B cell (primary cell): Measurements from ENCODE around the gene CBLB. TPM values are rescaled to one million over a fixed set of nuclear protein-coding genes. Genes with fewer than 3 reads are reported as not detected.

Source experiments
- ATAC-seq: fragments of 200-7000 bp; cut with Tn5 transposase; one replicate; pipeline ENCODE4 v1.10.0; 2021; ENCODE audit warnings: low read depth, mild to moderate bottlenecking, moderate number of reproducible peaks, moderate library complexity
- CTCF ChIA-PET: fragments of 350-600 bp; sonication (Branson Sonifier 250); formaldehyde crosslinking; loops from one replicate; lab custom pipeline; 2021; ENCODE audit warnings: antibody characterized with exemption, inconsistent platforms; lab: Charles Lee
- POLR2A ChIA-PET: fragments of 350-600 bp; sonication (Branson Sonifier 250); formaldehyde crosslinking; loops from one replicate; lab custom pipeline; 2021; ENCODE audit warnings: antibody characterized with exemption; lab: Charles Lee
- DNase-seq: peaks from one replicate; pipeline ENCODE4 v3.0.0; 2013
- H2AFZ ChIP-seq: 2 replicates; pipeline ENCODE4 v1.6.1; 2012; ENCODE audit warnings: mild to moderate bottlenecking, low read depth, low read length; ENCODE audit not compliant: insufficient read depth, poor library complexity, severe bottlenecking
- H3K27ac ChIP-seq, 2 donors: 1 replicate in 1 of 2; 2 replicates in 1 of 2; pipeline ENCODE4 v1.5.1; 2012 to 2013; ENCODE audit warnings: low read length in 2 of 2, mild to moderate bottlenecking in 2 of 2, moderate library complexity in 1 of 2
- H3K27me3 ChIP-seq, 4 experiments: fragments of 200-600 bp in 1 of 4; sonication (generic) in 1 of 4; replicated peaks in 1 of 4; 1 replicate in 2 of 4; 2 replicates in 2 of 4; pipeline versions ENCODE4 v1.6.1 to v1.7.0; 2013 to 2016; ENCODE audit warnings: low read length in 3 of 4, mild to moderate bottlenecking in 2 of 4, mixed read lengths in 1 of 4, moderate library complexity in 1 of 4; ENCODE audit not compliant: insufficient read depth in 4 of 4, control insufficient read depth in 3 of 4; ENCODE audit errors: control extremely low read depth in 1 of 4
- H3K36me3 ChIP-seq, 2 experiments: replicated peaks in 1 of 2; 1 replicate in 1 of 2; 2 replicates in 1 of 2; pipeline versions ENCODE4 v1.6.1 to v1.7.1; 2013; ENCODE audit warnings: low read length in 1 of 2; ENCODE audit not compliant: insufficient read depth in 2 of 2, control insufficient read depth in 1 of 2; ENCODE audit errors: control extremely low read depth in 1 of 2, extremely low read depth in 1 of 2
- H3K4me1 ChIP-seq, 2 donors: fragments of 200-600 bp in 1 of 2; sonication (generic) in 1 of 2; 1 replicate in 1 of 2; 2 replicates in 1 of 2; pipeline versions ENCODE4 v1.5.1 to v1.6.1; 2013 to 2017; ENCODE audit warnings: low read length in 2 of 2; ENCODE audit not compliant: control insufficient read depth in 2 of 2, insufficient read depth in 2 of 2
- H3K4me2 ChIP-seq: replicated peaks from 2 replicates; pipeline ENCODE3; 2012; ENCODE audit warnings: mild to moderate bottlenecking, low read depth, low read length; ENCODE audit not compliant: poor library complexity, severe bottlenecking
- H3K4me3 ChIP-seq, 5 experiments: fragments of 200-600 bp in 1 of 5; sonication (generic) in 1 of 5; 1 replicate in 3 of 5; 2 replicates in 2 of 5; pipeline versions ENCODE4 v1.5.1 to v1.7.0; 2011 to 2016; ENCODE audit warnings: low read length in 4 of 5, mild to moderate bottlenecking in 4 of 5, low read depth in 2 of 5, control low read depth in 1 of 5, moderate library complexity in 1 of 5; ENCODE audit not compliant: insufficient read depth in 1 of 5; ENCODE audit errors: control extremely low read depth in 1 of 5, extremely low read depth in 1 of 5
- H3K79me2 ChIP-seq: fragments of 200-600 bp; sonication (generic); one replicate; pipeline ENCODE4 v1.6.0; 2016; ENCODE audit warnings: low read length; ENCODE audit not compliant: control insufficient read depth, insufficient read depth
- H3K9ac ChIP-seq: fragments of 200-600 bp; sonication (generic); 2 replicates; pipeline ENCODE4 v1.6.1; 2017; ENCODE audit warnings: mild to moderate bottlenecking, low read length, moderate library complexity
- H3K9me3 ChIP-seq, 3 donors: one replicate each; pipeline versions ENCODE4 v1.6.1 to v1.7.1; 2013; ENCODE audit warnings: low read length in 2 of 3; ENCODE audit not compliant: control insufficient read depth in 2 of 3, insufficient read depth in 1 of 3; ENCODE audit errors: control extremely low read depth in 1 of 3
- H4K20me1 ChIP-seq: 2 replicates; pipeline ENCODE4 v1.6.0; 2012; ENCODE audit warnings: mild to moderate bottlenecking, low read length; ENCODE audit not compliant: insufficient read depth, control insufficient read depth, poor library complexity, severe bottlenecking
- H3K27ac Mint-ChIP-seq: one replicate; pipeline ENCODE4 v1.8.0; 2021; ENCODE audit warnings: mixed read lengths
- H3K27me3 Mint-ChIP-seq: one replicate; pipeline ENCODE4 v1.8.0; 2021; ENCODE audit warnings: mixed read lengths
- H3K4me1 Mint-ChIP-seq: one replicate; pipeline ENCODE4 v1.8.0; 2021; ENCODE audit warnings: mixed read lengths
- H3K4me3 Mint-ChIP-seq: one replicate; pipeline ENCODE4 v1.8.0; 2021; ENCODE audit warnings: mixed read lengths
- H3K9me3 Mint-ChIP-seq: one replicate; pipeline ENCODE4 v1.8.0; 2022; ENCODE audit warnings: mixed read lengths; ENCODE audit not compliant: insufficient read depth
- EZH2 ChIP-seq: IDR thresholded peaks from 2 replicates; pipeline ENCODE4 v1.6.1; 2012; ENCODE audit warnings: borderline replicate concordance, low read depth, mild to moderate bottlenecking, moderate library complexity, low read length; ENCODE audit not compliant: insufficient read depth, poor library complexity, severe bottlenecking
- WGBS: methylation state at CpG from one replicate; pipeline ENCODE4 v1.1.5; 2013; ENCODE audit warnings: missing lambda C conversion rate; ENCODE audit not compliant: insufficient coverage; 5-methylcytosine and 5-hydroxymethylcytosine counted together
- intact Hi-C: fragments of 100-400 bp; cut with micrococcal nuclease; formaldehyde crosslinking; loops from one replicate; pipeline ENCODE4 v1.10.0; 2022
- polyA plus RNA-seq: library from polyadenylated mRNA; depleted of rRNA; stranded (reverse); fragments of >200 nt; gene quantifications from 2 replicates; pipeline ENCODE4 v1.2.3, GENCODE V29; 2012
- total RNA-seq, 2 donors: library from RNA; stranded (reverse); fragments of 120-200 nt in 1 of 2; gene quantifications; 1 replicate in 1 of 2; 2 replicates in 1 of 2; pipeline versions ENCODE4 v1.2.3 to v1.2.4, GENCODE V29; 2013 to 2022
- TF ChIP-seq, protein P1 (sequence below): fragments of 200-600 bp; IDR thresholded peaks from one replicate; pipeline ENCODE4 v1.8.0; 2022; ENCODE audit warnings: antibody characterized with exemption, mild to moderate bottlenecking

The CBLB gene
- total and polyA plus RNA-seq, 2 donors (not counting 1 experiment from before 2014, with no cell fraction given) = 19.0 to 135 TPM

DNA sequence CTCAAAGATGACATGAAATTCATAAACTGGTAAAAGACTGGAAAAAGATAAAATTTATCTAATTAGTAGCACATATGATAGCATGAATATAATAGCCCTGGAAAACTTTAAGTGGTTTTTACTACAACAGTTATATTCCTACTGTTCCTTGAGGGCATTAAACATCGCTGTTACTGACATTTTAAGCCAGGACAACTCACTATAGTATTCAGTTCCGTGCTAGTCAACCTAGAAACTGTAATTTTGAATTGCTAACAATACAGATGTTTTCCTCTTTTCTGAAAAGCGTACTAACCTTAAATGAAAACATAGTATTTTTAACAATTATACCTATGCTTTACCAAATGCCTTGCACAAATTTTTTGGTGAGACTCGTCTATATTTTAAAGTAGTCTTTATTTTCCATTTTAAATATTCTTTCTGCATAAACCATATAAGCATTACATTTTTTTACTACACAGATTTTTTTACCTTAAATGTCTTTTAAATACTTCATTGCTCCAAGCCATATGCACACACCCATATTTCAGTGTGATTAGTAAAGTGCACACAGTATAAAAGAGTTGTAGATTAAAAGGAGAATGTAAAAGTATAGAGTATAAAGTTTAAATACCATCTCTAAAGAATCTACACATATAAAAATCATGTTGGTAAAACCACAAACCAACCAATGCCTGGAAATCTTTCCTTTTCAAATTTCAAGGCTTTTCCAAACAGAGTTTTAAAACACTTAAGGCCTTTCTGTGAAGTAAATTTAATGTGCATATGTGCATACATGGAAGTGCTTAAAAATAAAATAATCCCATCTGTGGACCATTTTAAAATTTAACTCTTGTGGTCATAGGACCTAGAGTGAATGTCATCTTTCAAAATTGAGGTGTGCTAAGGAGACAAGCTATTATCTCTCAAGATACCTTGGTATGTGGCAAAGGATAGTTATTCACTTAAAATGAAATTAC, 20.1 kb upstream of the CBLB start:
- H3K27ac ChIP-seq = no peak overlapping the region
- H3K27me3 ChIP-seq = no peaks in the 10 kb centered on the region
- no peak overlapping the region for H2AFZ ChIP-seq
- no peak overlapping the region for H3K4me3 Mint-ChIP-seq
- no CpG with 5 or more reads among the region's 4 CpGs for WGBS
- ChIA-PET CTCF (no interaction called here), POLR2A (no interaction called here)
- no peak overlapping the region for H3K4me2 ChIP-seq
- no peaks in the 10 kb centered on the region for H4K20me1 ChIP-seq
- no peak for DNase-seq
- H3K4me1 ChIP-seq = no peaks in the 10 kb centered on the region
- no peak overlapping the region for H3K27ac Mint-ChIP-seq
- ATAC-seq = no peak
- H3K27me3 Mint-ChIP-seq = no peaks in the 10 kb centered on the region
- no peaks in the 10 kb centered on the region for H3K4me1 Mint-ChIP-seq
- no peak overlapping the region for H3K4me3 ChIP-seq
- TF ChIP-seq, protein P1, sequence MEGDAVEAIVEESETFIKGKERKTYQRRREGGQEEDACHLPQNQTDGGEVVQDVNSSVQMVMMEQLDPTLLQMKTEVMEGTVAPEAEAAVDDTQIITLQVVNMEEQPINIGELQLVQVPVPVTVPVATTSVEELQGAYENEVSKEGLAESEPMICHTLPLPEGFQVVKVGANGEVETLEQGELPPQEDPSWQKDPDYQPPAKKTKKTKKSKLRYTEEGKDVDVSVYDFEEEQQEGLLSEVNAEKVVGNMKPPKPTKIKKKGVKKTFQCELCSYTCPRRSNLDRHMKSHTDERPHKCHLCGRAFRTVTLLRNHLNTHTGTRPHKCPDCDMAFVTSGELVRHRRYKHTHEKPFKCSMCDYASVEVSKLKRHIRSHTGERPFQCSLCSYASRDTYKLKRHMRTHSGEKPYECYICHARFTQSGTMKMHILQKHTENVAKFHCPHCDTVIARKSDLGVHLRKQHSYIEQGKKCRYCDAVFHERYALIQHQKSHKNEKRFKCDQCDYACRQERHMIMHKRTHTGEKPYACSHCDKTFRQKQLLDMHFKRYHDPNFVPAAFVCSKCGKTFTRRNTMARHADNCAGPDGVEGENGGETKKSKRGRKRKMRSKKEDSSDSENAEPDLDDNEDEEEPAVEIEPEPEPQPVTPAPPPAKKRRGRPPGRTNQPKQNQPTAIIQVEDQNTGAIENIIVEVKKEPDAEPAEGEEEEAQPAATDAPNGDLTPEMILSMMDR = no peak
- no peak for TF ChIP-seq EZH2
- H3K36me3 ChIP-seq = no peaks in the 10 kb centered on the region
- H3K79me2 ChIP-seq = no peaks in the 10 kb centered on the region
- intact Hi-C loops = no loop called here
- no peaks in the 10 kb centered on the region for H3K9me3 ChIP-seq
- no peaks in the 10 kb centered on the region for H3K9me3 Mint-ChIP-seq
- no peak overlapping the region for H3K9ac ChIP-seq

DNA sequence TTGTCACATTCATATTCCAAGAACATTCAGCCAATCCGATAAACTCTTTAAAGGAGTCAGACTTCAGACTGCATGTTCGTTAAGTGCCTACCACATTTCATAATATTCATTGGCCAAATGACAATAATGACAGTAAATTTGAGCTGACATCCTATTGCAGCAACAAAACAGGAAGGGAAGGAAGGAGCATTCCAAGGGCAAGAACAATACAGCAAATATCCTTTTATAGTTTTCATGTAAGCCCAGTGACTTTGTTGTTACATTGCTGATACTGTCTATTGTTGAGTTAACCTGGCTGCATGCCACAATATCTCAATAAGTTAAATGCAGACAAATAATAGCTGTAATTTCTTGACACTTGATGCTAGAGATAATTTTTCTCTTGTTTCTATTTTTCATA, 16.4 kb upstream of the CBLB start:
- Histone ChIP-seq H3K9me3 (no peaks in the 10 kb centered on the region), H2AFZ (no peak overlapping the region), H3K9ac (no peak overlapping the region), H3K27ac (no peak overlapping the region), H3K27me3 (no peaks in the 10 kb centered on the region), H3K4me3 (no peak overlapping the region), H3K4me1 (peaks cover 0 to 3% of the 10 kb centered on the region in 2 donors), H3K4me2 (no peak overlapping the region), H3K79me2 (no peaks in the 10 kb centered on the region), H3K36me3 (no peaks in the 10 kb centered on the region), H4K20me1 (no peaks in the 10 kb centered on the region)
- H3K9me3 Mint-ChIP-seq = no peaks in the 10 kb centered on the region
- no CpG with 5 or more reads among the region's 2 CpGs for WGBS
- DNase-seq (no peak), ATAC-seq (no peak)
- no peaks in the 10 kb centered on the region for H3K27me3 Mint-ChIP-seq
- no peak overlapping the region for H3K4me3 Mint-ChIP-seq
- CTCF ChIA-PET = interaction anchor here (0.8 to 1.5 kb wide), 2 partner anchors 12 to 128 kb away, joined by 3 read pairs; no protein-coding TSS in a partner anchor
- TF ChIP-seq, protein P1 = no peak
- TF ChIP-seq EZH2 = no peak
- peaks cover 3% of the 10 kb centered on the region for H3K4me1 Mint-ChIP-seq
- no peak overlapping the region for H3K27ac Mint-ChIP-seq
- intact Hi-C loops = no loop called here
- POLR2A ChIA-PET = no interaction called here
